ENCODE results near the gene SCP2. TPM values are rescaled to one million over a fixed set of nuclear protein-coding genes. Genes with fewer than 3 reads are reported as not detected.

The SCP2 gene, protein sequence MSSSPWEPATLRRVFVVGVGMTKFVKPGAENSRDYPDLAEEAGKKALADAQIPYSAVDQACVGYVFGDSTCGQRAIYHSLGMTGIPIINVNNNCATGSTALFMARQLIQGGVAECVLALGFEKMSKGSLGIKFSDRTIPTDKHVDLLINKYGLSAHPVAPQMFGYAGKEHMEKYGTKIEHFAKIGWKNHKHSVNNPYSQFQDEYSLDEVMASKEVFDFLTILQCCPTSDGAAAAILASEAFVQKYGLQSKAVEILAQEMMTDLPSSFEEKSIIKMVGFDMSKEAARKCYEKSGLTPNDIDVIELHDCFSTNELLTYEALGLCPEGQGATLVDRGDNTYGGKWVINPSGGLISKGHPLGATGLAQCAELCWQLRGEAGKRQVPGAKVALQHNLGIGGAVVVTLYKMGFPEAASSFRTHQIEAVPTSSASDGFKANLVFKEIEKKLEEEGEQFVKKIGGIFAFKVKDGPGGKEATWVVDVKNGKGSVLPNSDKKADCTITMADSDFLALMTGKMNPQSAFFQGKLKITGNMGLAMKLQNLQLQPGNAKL
- total RNA-seq, result 10 to 100 TPM; 22.7 to 27.0 TPM
- polyA plus RNA-seq (2013, experiment 1 of 2), result 107 TPM
- 112 TPM for polyA plus RNA-seq (2013, experiment 2 of 2)
- total RNA-seq, result 18.4 to 98.5 (median 57.6) reads per million in 172 experiments

DNA sequence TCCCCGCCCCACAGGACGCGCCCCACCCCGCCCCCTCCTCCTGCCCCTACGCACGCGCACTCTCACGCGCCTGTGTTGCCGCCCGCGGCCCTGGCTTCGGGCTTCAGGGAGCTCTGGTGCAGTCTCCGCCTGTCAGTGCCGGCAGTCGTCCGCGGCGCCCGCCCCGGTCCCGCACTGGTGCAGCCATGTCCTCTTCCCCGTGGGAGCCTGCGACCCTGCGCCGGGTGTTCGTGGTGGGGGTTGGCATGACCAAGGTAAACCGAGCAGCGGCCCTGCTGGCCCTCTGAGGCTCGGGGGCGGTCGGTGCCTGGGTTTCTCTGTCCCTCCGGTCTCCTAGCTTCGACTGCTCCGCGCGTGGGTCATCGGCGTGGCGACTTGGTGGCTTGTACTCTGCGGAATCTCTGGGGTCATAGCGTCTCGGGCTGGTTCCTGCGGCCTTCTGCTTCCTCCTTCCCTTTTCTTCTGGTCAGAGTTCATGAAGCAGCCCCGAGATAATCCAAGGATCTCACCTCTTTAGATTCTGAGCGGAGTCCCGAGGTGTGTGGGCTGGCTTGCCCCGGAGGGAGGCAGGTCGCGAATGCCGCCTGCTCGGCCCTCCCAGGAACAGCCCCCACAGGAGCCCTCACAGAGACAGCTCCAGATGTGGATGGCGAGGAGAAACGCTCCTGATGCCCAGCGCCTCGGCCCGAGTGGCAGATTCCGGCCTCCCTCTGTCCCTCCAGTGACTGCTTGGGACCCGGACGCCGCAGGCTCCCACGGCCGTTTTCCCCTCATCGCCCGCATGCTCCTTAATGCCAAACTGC is at the start of gene SCP2:
SCP2 (plus strand) TSS at position 65 of the 803 bp plus-strand sequence; CDS start at position 186, 121 bp downstream.
- DNase-seq (peak; percentile 64 to 90 (median 79)), ATAC-seq (ENCODE audit: poor library complexity) (peak; percentile 96)
- Histone ChIP-seq H3K9me3 (ENCODE audit: control insufficient read depth in 1 of 2, insufficient read depth in 1 of 2, low read length in 2 of 2) (no peaks in the 10 kb centered on the region), H3K4me1 (ENCODE audit: insufficient read depth, low read length) (peaks cover 23% of the 10 kb centered on the region), H3K27me3 (ENCODE audit: control insufficient read depth in 1 of 2, insufficient read depth in 2 of 2, low read length in 2 of 2) (no peaks in the 10 kb centered on the region), H3K4me3 (ENCODE audit: low read length) (peak within 1 kb of the TSS; percentile 85), H3K27ac (ENCODE audit: low read depth in 1 of 2, low read length in 2 of 2) (no peak within 1 kb of the TSS), H3K36me3 (ENCODE audit: insufficient read depth, low read length) (no peaks in the 10 kb centered on the region)
- CTCF ChIA-PET, result no interaction called here
- TF ChIP-seq, protein P1, sequence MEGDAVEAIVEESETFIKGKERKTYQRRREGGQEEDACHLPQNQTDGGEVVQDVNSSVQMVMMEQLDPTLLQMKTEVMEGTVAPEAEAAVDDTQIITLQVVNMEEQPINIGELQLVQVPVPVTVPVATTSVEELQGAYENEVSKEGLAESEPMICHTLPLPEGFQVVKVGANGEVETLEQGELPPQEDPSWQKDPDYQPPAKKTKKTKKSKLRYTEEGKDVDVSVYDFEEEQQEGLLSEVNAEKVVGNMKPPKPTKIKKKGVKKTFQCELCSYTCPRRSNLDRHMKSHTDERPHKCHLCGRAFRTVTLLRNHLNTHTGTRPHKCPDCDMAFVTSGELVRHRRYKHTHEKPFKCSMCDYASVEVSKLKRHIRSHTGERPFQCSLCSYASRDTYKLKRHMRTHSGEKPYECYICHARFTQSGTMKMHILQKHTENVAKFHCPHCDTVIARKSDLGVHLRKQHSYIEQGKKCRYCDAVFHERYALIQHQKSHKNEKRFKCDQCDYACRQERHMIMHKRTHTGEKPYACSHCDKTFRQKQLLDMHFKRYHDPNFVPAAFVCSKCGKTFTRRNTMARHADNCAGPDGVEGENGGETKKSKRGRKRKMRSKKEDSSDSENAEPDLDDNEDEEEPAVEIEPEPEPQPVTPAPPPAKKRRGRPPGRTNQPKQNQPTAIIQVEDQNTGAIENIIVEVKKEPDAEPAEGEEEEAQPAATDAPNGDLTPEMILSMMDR (IDR thresholded peaks at IDR 0.05), result no peak
- Mint-ChIP-seq H3K27ac (peak within 1 kb of the TSS; percentile 38), H3K27me3 (no peaks in the 10 kb centered on the region), H3K4me1 (ENCODE audit: low read depth) (peaks cover 38% of the 10 kb centered on the region), H3K36me3 (ENCODE audit: low read depth) (peaks cover 4% of the 10 kb centered on the region), H3K4me3 (peak within 1 kb of the TSS; percentile 81), H3K9me3 (no peaks in the 10 kb centered on the region)
- POLR2A ChIA-PET, result interaction anchor here (0.6 to 1.5 kb wide), 6 partner anchors 10 to 1048 kb away, joined by 3 to 11 read pairs (median 3); no protein-coding TSS in a partner anchor
- intact Hi-C loops (cut with DNase I, micrococcal nuclease), result loop anchor here (5.0 to 10.0 kb wide), 5 partner anchors 83 to 1127 kb away; partner anchors contain the start of genes MAGOH (in 1 of the 2), ORC1 (in 1 of the 2), PRPF38A (in 1 of the 2) and TCEANC2 (in 1 of the 2)

DNA sequence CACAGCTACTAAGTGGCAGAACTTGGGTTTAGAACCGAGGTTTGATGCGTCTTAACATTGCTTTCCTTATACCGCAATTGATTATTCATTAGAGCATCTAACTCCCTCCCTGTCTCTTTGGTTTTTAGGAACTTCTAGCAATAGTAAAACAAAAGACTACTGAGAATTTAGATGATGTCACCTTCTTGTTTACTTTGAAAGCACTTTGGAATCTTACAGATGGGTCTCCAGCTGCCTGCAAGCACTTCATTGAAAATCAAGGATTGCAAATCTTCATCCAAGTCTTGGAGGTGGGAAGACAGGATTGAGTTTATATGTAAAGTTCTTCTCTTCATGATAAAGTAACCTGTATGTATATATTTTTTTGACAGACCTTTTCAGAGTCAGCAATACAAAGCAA is 49.5 kb upstream of the SCP2 start:
- intact Hi-C loops (cut with DNase I, micrococcal nuclease), result no loop called here
- Histone ChIP-seq H3K27me3 (ENCODE audit: control insufficient read depth in 1 of 2, insufficient read depth in 2 of 2, low read length in 2 of 2) (no peaks in the 10 kb centered on the region), H3K27ac (ENCODE audit: low read depth in 1 of 2, low read length in 2 of 2) (no peak overlapping the region), H3K36me3 (ENCODE audit: insufficient read depth, low read length) (no peaks in the 10 kb centered on the region), H3K4me3 (ENCODE audit: low read length) (no peak overlapping the region), H3K9me3 (ENCODE audit: control insufficient read depth in 1 of 2, insufficient read depth in 1 of 2, low read length in 2 of 2) (no peaks in the 10 kb centered on the region), H3K4me1 (ENCODE audit: insufficient read depth, low read length) (no peaks in the 10 kb centered on the region)
- no peaks in the 10 kb centered on the region for H3K36me3 Mint-ChIP-seq (ENCODE audit: low read depth)
- TF ChIP-seq, protein P1 (IDR thresholded peaks at IDR 0.05), result no peak
- DNase-seq, result no peak
- POLR2A ChIA-PET, result no interaction called here
- H3K9me3 Mint-ChIP-seq, result no peaks in the 10 kb centered on the region
- H3K27me3 Mint-ChIP-seq, result no peaks in the 10 kb centered on the region
- H3K4me3 Mint-ChIP-seq, result no peak overlapping the region
- CTCF ChIA-PET, result interaction anchor here (0.6 kb wide), 1 partner anchor 12 kb away, joined by 3 read pairs; no protein-coding TSS in a partner anchor
- no peak overlapping the region for H3K27ac Mint-ChIP-seq
- H3K4me1 Mint-ChIP-seq (ENCODE audit: low read depth), result no peaks in the 10 kb centered on the region
- ATAC-seq (ENCODE audit: poor library complexity), result no peak

DNA sequence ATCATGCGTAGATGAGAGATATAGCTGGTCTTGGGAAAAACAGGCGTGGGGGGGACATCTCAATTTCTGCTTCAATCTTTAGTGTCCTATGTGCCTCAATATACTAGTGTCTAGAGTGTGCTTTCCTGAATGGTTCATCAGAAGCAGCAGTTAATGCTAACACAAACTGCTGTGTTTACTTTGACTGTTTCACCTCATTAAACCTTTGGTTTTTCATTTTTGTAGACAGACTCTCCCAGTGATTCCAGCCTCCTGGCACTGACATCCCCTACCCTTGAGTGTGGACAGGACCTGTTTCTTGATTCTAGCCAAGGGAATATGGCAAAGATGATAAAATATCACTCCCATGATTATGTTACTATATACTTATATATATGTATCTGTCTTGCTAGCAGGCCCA is 46.9 kb upstream of the SCP2 start:
- intact Hi-C loops (cut with DNase I, micrococcal nuclease), result no loop called here
- ATAC-seq (ENCODE audit: poor library complexity), result no peak
- H3K9me3 ChIP-seq (ENCODE audit: control insufficient read depth in 1 of 2, insufficient read depth in 1 of 2, low read length in 2 of 2), result no peaks in the 10 kb centered on the region
- no peak overlapping the region for H3K27ac ChIP-seq (ENCODE audit: low read depth in 1 of 2, low read length in 2 of 2)
- no peaks in the 10 kb centered on the region for H3K27me3 Mint-ChIP-seq
- H3K4me1 Mint-ChIP-seq (ENCODE audit: low read depth), result no peaks in the 10 kb centered on the region
- CTCF ChIA-PET, result interaction anchor here (0.7 kb wide), 1 partner anchor 673 kb away, joined by 3 read pairs; no protein-coding TSS in a partner anchor
- POLR2A ChIA-PET, result no interaction called here
- no peaks in the 10 kb centered on the region for H3K4me1 ChIP-seq (ENCODE audit: insufficient read depth, low read length)
- H3K4me3 Mint-ChIP-seq, result no peak overlapping the region
- TF ChIP-seq, protein P1 (IDR thresholded peaks at IDR 0.05), result no peak
- no peak overlapping the region for H3K4me3 ChIP-seq (ENCODE audit: low read length)
- no peaks in the 10 kb centered on the region for H3K36me3 ChIP-seq (ENCODE audit: insufficient read depth, low read length)
- H3K27me3 ChIP-seq (ENCODE audit: control insufficient read depth in 1 of 2, insufficient read depth in 2 of 2, low read length in 2 of 2), result no peaks in the 10 kb centered on the region
- no peak for DNase-seq
- no peaks in the 10 kb centered on the region for H3K9me3 Mint-ChIP-seq
- no peak overlapping the region for H3K27ac Mint-ChIP-seq
- no peaks in the 10 kb centered on the region for H3K36me3 Mint-ChIP-seq (ENCODE audit: low read depth)

All from CD4-positive, alpha-beta T cell (primary cell).